Measurements from ENCODE around the gene CCL3.
"Not testable (repeated sequence)": the region's sequence is repeated elsewhere in the genome, so short reads cannot be mapped to it uniquely, and the experiment has no call there.

GRCh38 chr17:36081681-36082471, 8.1 kb downstream of the CCL3 start:
- not testable (repeated sequence) for TF ChIP-seq CTCF (IDR thresholded peaks at IDR 0.05; ENCODE audit: low read depth, low read length); MAX (IDR thresholded peaks at IDR 0.05; ENCODE audit: low read depth, low read length); POLR2A (IDR thresholded peaks at IDR 0.05; ENCODE audit: extremely low read depth, insufficient read length)
